ENCODE data around the gene FERD3L. TPM values are rescaled to one million over a fixed set of nuclear protein-coding genes. Genes with fewer than 3 reads are reported as not detected.

Gene FERD3L
- total and polyA plus RNA-seq, 2 of the 8 experiments (the other 6 are each of a cell fraction or from before 2014, with no cell fraction given), result not detected

DNA sequence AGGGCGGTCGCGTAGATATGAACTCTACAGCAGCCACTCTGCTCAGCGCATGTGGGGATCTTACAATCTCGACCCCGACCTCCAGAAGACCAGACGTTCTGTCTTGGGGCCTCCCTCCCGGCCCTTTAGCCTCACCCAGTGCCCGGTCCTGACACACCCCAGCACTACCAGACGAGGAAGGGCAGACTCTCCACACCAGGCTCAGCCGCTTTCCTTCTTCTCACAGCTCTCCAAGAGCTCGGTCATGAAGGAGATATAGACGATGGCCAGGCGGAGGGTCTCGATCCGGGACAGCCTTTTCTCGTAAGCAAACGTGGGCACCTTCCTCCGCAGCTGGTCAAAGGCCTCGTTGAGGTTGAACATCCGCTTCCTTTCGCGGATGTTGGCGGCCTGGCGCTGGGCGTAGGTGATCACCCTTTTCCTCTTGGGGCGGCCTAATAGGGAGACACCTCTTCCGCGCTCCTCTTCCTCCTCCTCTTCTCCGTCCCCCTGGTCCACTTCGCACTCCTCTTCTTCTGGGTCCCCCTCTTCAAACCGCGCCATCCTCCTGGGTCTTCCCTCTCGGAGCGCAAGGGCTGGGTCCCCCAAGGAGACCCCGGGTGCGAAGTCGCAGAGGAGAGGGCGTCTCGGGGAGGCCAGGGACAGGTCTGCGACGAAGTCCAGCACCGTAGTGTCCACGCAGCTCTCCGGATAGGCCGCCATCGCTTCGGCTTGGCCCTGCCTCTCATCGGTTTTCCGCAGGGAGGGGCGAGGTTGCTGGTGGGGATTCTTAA lies at the start of gene FERD3L (continued):
- TF ChIP-seq TAF1 (IDR thresholded peaks at IDR 0.05; ENCODE audit: low read depth, low read length), result no peak
- no peak for TF ChIP-seq BACH1 (IDR thresholded peaks at IDR 0.05; ENCODE audit: low read length)
- TF ChIP-seq RNF2 (IDR thresholded peaks at IDR 0.05; ENCODE audit: borderline replicate concordance, low read depth, low read length, missing control alignments, poor library complexity, severe bottlenecking), result peak; percentile 77
- TF ChIP-seq CTCF (IDR thresholded peaks at IDR 0.05; ENCODE audit: control extremely low read depth in 1 of 3, insufficient read depth in 1 of 3, low read depth in 1 of 3, low read length in 3 of 3), result no peak
- TF ChIP-seq HDAC2 (IDR thresholded peaks at IDR 0.05; ENCODE audit: borderline replicate concordance in 1 of 2, low read depth in 2 of 2, low read length in 2 of 2), result no peak
- no peak for TF ChIP-seq CHD2 (IDR thresholded peaks at IDR 0.05; ENCODE audit: low read length)
- no peak for TF ChIP-seq CBX5 (IDR thresholded peaks at IDR 0.05; ENCODE audit: low read depth, low read length)

All from H1 (cell line).